HG03097 (cell line): Measurements from ENCODE around the gene ANKS1A.

Experiments
- ATAC-seq: cut with Tn5 transposase; IDR thresholded peaks from one replicate; pipeline ENCODE4 v1.9.1; 2021; ENCODE audit not compliant: unreplicated experiment, low FRiP score

The ANKS1A gene

GRCh38 chr6:35062676-35063574 is 173.9 kb downstream of the ANKS1A start:
- no peak for ATAC-seq

- no peak for ATAC-seq
Measured at GRCh38 chr6:35063701-35064280, 174.7 kb downstream of the ANKS1A start.

GRCh38 chr6:35064290-35064689 is 175.2 kb downstream of the ANKS1A start:
- ATAC-seq = no peak

GRCh38 chr6:35064757-35065440 is 175.8 kb downstream of the ANKS1A start:
- ATAC-seq = no peak

- no peak for ATAC-seq
Measured at GRCh38 chr6:35065441-35065800, 176.4 kb downstream of the ANKS1A start.

GRCh38 chr6:35065870-35066269 is 176.8 kb downstream of the ANKS1A start:
- no peak for ATAC-seq

GRCh38 chr6:35067234-35067633 is 178.2 kb downstream of the ANKS1A start:
- ATAC-seq = no peak

GRCh38 chr6:35068206-35068605 is 179.2 kb downstream of the ANKS1A start:
- no peak for ATAC-seq

- no peak for ATAC-seq
Measured at GRCh38 chr6:35068644-35069043, 179.6 kb downstream of the ANKS1A start.

- no peak for ATAC-seq
Measured at GRCh38 chr6:35069262-35069661, 180.2 kb downstream of the ANKS1A start.

GRCh38 chr6:35070111-35070510 is 181.1 kb downstream of the ANKS1A start:
- ATAC-seq = no peak

- no peak for ATAC-seq
Measured at GRCh38 chr6:35071347-35071994, 182.4 kb downstream of the ANKS1A start.

GRCh38 chr6:35072051-35072697 is 183.1 kb downstream of the ANKS1A start:
- no peak for ATAC-seq

- no peak for ATAC-seq
Measured at GRCh38 chr6:35072698-35073055, 183.6 kb downstream of the ANKS1A start.

- ATAC-seq = no peak
Measured at GRCh38 chr6:35073211-35073610, 184.2 kb downstream of the ANKS1A start.

- no peak for ATAC-seq
Measured at GRCh38 chr6:35073766-35074471, 184.9 kb downstream of the ANKS1A start.

GRCh38 chr6:35076997-35077712 is 188.1 kb downstream of the ANKS1A start:
- ATAC-seq = no peak

GRCh38 chr6:35077713-35078105 is 188.7 kb downstream of the ANKS1A start:
- no peak for ATAC-seq

- no peak for ATAC-seq
Measured at GRCh38 chr6:35078226-35078850, 189.3 kb downstream of the ANKS1A start.
